HG03175 (cell line): ENCODE data around the gene REPIN1.

ENCODE experiments used
- ATAC-seq: cut with Tn5 transposase; IDR thresholded peaks from one replicate; pipeline ENCODE4 v1.9.1; 2021; ENCODE audit warnings: mild to moderate bottlenecking, moderate library complexity; ENCODE audit not compliant: unreplicated experiment

The REPIN1 gene

GRCh38 chr7:150420242-150420641, 51.6 kb downstream of the REPIN1 start:
- ATAC-seq, result no peak

DNA sequence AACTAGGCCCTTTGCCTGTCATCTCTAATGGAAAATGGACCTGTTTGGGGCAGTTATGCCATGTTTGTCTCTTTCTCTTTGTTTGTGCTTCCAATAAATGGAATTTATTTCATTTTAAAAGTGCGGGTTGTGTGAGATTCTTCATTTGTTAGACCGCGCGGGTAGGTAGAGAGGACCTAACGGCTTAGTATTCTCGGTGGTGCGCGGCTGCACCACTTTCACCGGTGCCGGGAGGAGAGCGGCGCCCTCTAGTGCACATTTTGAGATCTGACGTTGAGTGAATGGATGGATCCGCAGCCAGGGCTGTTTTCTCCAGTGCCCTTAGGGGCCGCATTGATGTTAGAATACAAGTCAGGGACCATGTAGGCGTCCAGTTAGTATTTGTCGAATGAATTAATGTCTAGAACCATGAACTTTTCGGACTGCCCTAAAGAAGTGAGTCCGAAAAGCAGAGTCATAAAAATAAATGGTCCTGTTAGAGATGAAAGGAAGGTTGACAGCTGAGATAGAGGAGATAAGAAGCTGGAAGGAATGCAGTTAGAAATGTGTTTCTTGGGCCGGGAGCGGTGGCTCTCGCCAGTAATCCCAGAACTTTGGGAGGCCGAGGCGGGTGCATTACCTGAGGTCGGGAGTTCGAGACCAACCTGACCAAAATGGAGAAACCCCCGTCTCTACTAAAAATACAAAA, 52.5 kb downstream of the REPIN1 start:
- peak; percentile 96 for ATAC-seq

DNA sequence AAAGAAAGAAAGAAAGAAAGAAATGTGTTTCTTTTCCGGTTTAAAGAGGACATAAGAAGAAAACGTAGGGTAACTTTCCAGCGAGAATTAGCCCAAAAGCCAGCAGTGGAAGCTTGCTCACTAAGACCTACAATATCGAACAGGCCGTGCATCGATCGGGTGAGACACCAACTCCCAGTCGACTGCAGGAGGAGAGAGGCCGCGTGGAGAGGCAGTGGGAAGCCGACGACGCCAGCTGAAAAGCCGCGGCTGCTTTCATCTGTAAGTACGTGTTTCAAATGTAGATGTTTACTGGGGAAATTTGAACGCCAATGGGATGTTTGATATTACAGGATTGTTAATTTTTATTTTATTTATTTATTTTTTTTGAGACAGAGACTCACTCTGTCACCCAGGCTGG, 53.2 kb downstream of the REPIN1 start:
- no peak for ATAC-seq
